Measurements from ENCODE around the gene MFNG. TPM values are rescaled to one million over a fixed set of nuclear protein-coding genes. Genes with fewer than 3 reads are reported as not detected.

MFNG gene
- total RNA-seq, 3 donors from 2014 or later (not counting 1 experiment from before 2014, with no cell fraction given) = 75.3 to 111 (median 110) TPM

- WGBS (ENCODE audit: insufficient coverage) = 92% methylated on average over 5 of the region's 6 CpGs
- peaks cover 19 to 25% of the 10 kb centered on the region in 2 donors for H3K27me3 Mint-ChIP-seq (ENCODE audit: low read depth in 2 of 2)
- no peak for ATAC-seq
- no peaks in the 10 kb centered on the region for H3K36me3 Mint-ChIP-seq
- H3K4me1 ChIP-seq (ENCODE audit: control insufficient read depth, insufficient read depth, low read length) = peaks cover 6% of the 10 kb centered on the region
- no peak overlapping the region for H3K27ac Mint-ChIP-seq
- peaks cover 14% of the 10 kb centered on the region for H3K27me3 ChIP-seq (ENCODE audit: control insufficient read depth, insufficient read depth, low read length)
- H3K4me1 Mint-ChIP-seq = peaks cover 0 to 6% of the 10 kb centered on the region in 2 donors
- no peaks in the 10 kb centered on the region for H3K36me3 ChIP-seq (ENCODE audit: control insufficient read depth, insufficient read depth, low read length)
- no peak overlapping the region for H3K27ac ChIP-seq (ENCODE audit: low read length)
- H3K9me3 Mint-ChIP-seq = no peaks in the 10 kb centered on the region
- H3K4me3 ChIP-seq (ENCODE audit: low read length) = no peak overlapping the region
- intact Hi-C loops (cut with micrococcal nuclease) = no loop called here
- no peaks in the 10 kb centered on the region for H3K9me3 ChIP-seq (ENCODE audit: control insufficient read depth, insufficient read depth, low read length)
- TF ChIP-seq CTCF (IDR thresholded peaks at IDR 0.05) = no peak
- H3K4me3 Mint-ChIP-seq = peak overlapping the region; percentile 13
- DNase-seq = no peak
Observed at GRCh38 chr22:37522482-37522881, 36.3 kb upstream of the MFNG start.

GRCh38 chr22:37521236-37521739, 35.1 kb upstream of the MFNG start:
- Histone ChIP-seq H3K36me3 (ENCODE audit: control insufficient read depth, insufficient read depth, low read length) (no peaks in the 10 kb centered on the region), H3K27me3 (ENCODE audit: control insufficient read depth, insufficient read depth, low read length) (peaks cover 14% of the 10 kb centered on the region), H3K27ac (ENCODE audit: low read length) (no peak overlapping the region), H3K9me3 (ENCODE audit: control insufficient read depth, insufficient read depth, low read length) (no peaks in the 10 kb centered on the region), H3K4me3 (ENCODE audit: low read length) (no peak overlapping the region), H3K4me1 (ENCODE audit: control insufficient read depth, insufficient read depth, low read length) (peaks cover 6% of the 10 kb centered on the region)
- no peak overlapping the region for H3K27ac Mint-ChIP-seq
- 74% methylated on average over 14 of the region's 14 CpGs for WGBS (ENCODE audit: insufficient coverage)
- H3K27me3 Mint-ChIP-seq (ENCODE audit: low read depth in 2 of 2) = peaks cover 21 to 27% of the 10 kb centered on the region in 2 donors
- peaks cover 0 to 6% of the 10 kb centered on the region in 2 donors for H3K4me1 Mint-ChIP-seq
- ATAC-seq = no peak
- H3K4me3 Mint-ChIP-seq = peak overlapping the region; percentile 43
- intact Hi-C loops (cut with micrococcal nuclease) = no loop called here
- peaks cover 3% of the 10 kb centered on the region for H3K36me3 Mint-ChIP-seq
- TF ChIP-seq CTCF (IDR thresholded peaks at IDR 0.05) = no peak
- no peaks in the 10 kb centered on the region for H3K9me3 Mint-ChIP-seq
- no peak for DNase-seq

- Mint-ChIP-seq H3K27ac (no peak overlapping the region), H3K9me3 (no peaks in the 10 kb centered on the region), H3K4me3 (peak overlapping the region; percentile 42), H3K27me3 (ENCODE audit: low read depth in 2 of 2) (peaks cover 25 to 27% of the 10 kb centered on the region in 2 donors), H3K4me1 (peaks cover 0 to 6% of the 10 kb centered on the region in 2 donors), H3K36me3 (peaks cover 7% of the 10 kb centered on the region)
- no peaks in the 10 kb centered on the region for H3K9me3 ChIP-seq (ENCODE audit: control insufficient read depth, insufficient read depth, low read length)
- WGBS (ENCODE audit: insufficient coverage) = 87% methylated on average over 10 of the region's 10 CpGs
- no peaks in the 10 kb centered on the region for H3K36me3 ChIP-seq (ENCODE audit: control insufficient read depth, insufficient read depth, low read length)
- peaks cover 6% of the 10 kb centered on the region for H3K4me1 ChIP-seq (ENCODE audit: control insufficient read depth, insufficient read depth, low read length)
- H3K27ac ChIP-seq (ENCODE audit: low read length) = no peak overlapping the region
- no peak overlapping the region for H3K4me3 ChIP-seq (ENCODE audit: low read length)
- peaks cover 14% of the 10 kb centered on the region for H3K27me3 ChIP-seq (ENCODE audit: control insufficient read depth, insufficient read depth, low read length)
- no peak for ATAC-seq
- intact Hi-C loops (cut with micrococcal nuclease) = no loop called here
- DNase-seq = no peak
- no peak for TF ChIP-seq CTCF (IDR thresholded peaks at IDR 0.05)
Observed at GRCh38 chr22:37520776-37521191, 34.6 kb upstream of the MFNG start.
